Measurements from ENCODE around the gene CCDC85B. TPM values are rescaled to one million over a fixed set of nuclear protein-coding genes. Genes with fewer than 3 reads are reported as not detected.

Gene CCDC85B
- total RNA-seq, 2 donors from 2014 or later = 49.8 to 54.5 TPM

- peaks cover 28% of the 10 kb centered on the region for H3K4me1 ChIP-seq
- H3K4me3 ChIP-seq = no peak overlapping the region
- intact Hi-C loops (cut with DNase I) = no loop called here
- H3K27ac ChIP-seq = no peak overlapping the region
- H3K36me3 ChIP-seq (replicated peaks in 1 of 2; ENCODE audit: insufficient read depth in 1 of 2, low read depth in 2 of 2) = peaks cover 8 to 26% of the 10 kb centered on the region in 2 donors
- no peak for TF ChIP-seq POLR2A (IDR thresholded peaks at IDR 0.05)
- no peak for TF ChIP-seq CTCF (IDR thresholded peaks at IDR 0.05)
- ATAC-seq (no peak), DNase-seq (peak in 1 of 4 donors; percentile 11)
- H3K27me3 ChIP-seq = no peaks in the 10 kb centered on the region
- 88 to 100% methylated on average over 1 to 4 of the region's 4 CpGs for WGBS, 2 donors
- no peaks in the 10 kb centered on the region for H3K9me3 ChIP-seq
These were observed 36.3 kb upstream of the CCDC85B start for GRCh38 chr11:65854161-65854592.

GRCh38 chr11:65854852-65855837 lies 35.3 kb upstream of the CCDC85B start:
- Histone ChIP-seq H3K36me3 (replicated peaks in 1 of 2; ENCODE audit: insufficient read depth in 1 of 2, low read depth in 2 of 2) (peaks cover 8 to 26% of the 10 kb centered on the region in 2 donors), H3K27ac (no peak overlapping the region), H3K9me3 (no peaks in the 10 kb centered on the region), H3K4me3 (no peak overlapping the region), H3K4me1 (peaks cover 38% of the 10 kb centered on the region), H3K27me3 (no peaks in the 10 kb centered on the region)
- ATAC-seq = no peak
- 78 to 84% methylated on average over 14 to 15 of the region's 15 CpGs for WGBS, 2 donors
- intact Hi-C loops (cut with DNase I) = no loop called here
- TF ChIP-seq POLR2A (IDR thresholded peaks at IDR 0.05) = no peak
- TF ChIP-seq CTCF (IDR thresholded peaks at IDR 0.05) = no peak
- DNase-seq = peak in 1 of 4 donors; percentile 13

GRCh38 chr11:65855927-65856363 lies 34.5 kb upstream of the CCDC85B start:
- Histone ChIP-seq H3K36me3 (replicated peaks in 1 of 2; ENCODE audit: insufficient read depth in 1 of 2, low read depth in 2 of 2) (peaks cover 8 to 26% of the 10 kb centered on the region in 2 donors), H3K27me3 (no peaks in the 10 kb centered on the region), H3K4me3 (no peak overlapping the region), H3K27ac (no peak overlapping the region), H3K4me1 (peaks cover 39% of the 10 kb centered on the region), H3K9me3 (no peaks in the 10 kb centered on the region)
- intact Hi-C loops (cut with DNase I) = no loop called here
- no peak for ATAC-seq
- 84 to 90% methylated on average over 15 of the region's 15 CpGs for WGBS, 2 donors
- no peak for TF ChIP-seq POLR2A (IDR thresholded peaks at IDR 0.05)
- TF ChIP-seq CTCF (IDR thresholded peaks at IDR 0.05) = no peak
- no peak for DNase-seq

GRCh38 chr11:65856689-65857499 lies 33.6 kb upstream of the CCDC85B start:
- TF ChIP-seq CTCF (IDR thresholded peaks at IDR 0.05) = peak in 1 of 7 experiments; percentile 5
- peak; percentile 30 to 56 (median 49) for TF ChIP-seq POLR2A (IDR thresholded peaks at IDR 0.05)
- Histone ChIP-seq H3K27ac (peak overlapping the region; percentile 83 to 93 (median 92)), H3K4me1 (peaks cover 48% of the 10 kb centered on the region), H3K36me3 (replicated peaks in 1 of 2; ENCODE audit: insufficient read depth in 1 of 2, low read depth in 2 of 2) (peaks cover 8 to 26% of the 10 kb centered on the region in 2 donors), H3K27me3 (no peaks in the 10 kb centered on the region), H3K4me3 (peak overlapping the region; percentile 56 to 74), H3K9me3 (no peaks in the 10 kb centered on the region)
- intact Hi-C loops (cut with DNase I) = no loop called here
- 1 to 50% methylated on average over 2 to 49 of the region's 57 CpGs for WGBS, 2 donors
- peak; percentile 73 to 84 (median 78) for DNase-seq
- peak; percentile 31 for ATAC-seq

Data from body of pancreas (tissue), 4 donors.